ENCODE results near the gene ZFYVE28.
A peak's percentile ranks its signal among the peaks of the same experiment; 100 is the strongest.
"Not testable (repeated sequence)": the region's sequence is repeated elsewhere in the genome, so short reads cannot be mapped to it uniquely, and the experiment has no call there.

ZFYVE28 gene

DNA sequence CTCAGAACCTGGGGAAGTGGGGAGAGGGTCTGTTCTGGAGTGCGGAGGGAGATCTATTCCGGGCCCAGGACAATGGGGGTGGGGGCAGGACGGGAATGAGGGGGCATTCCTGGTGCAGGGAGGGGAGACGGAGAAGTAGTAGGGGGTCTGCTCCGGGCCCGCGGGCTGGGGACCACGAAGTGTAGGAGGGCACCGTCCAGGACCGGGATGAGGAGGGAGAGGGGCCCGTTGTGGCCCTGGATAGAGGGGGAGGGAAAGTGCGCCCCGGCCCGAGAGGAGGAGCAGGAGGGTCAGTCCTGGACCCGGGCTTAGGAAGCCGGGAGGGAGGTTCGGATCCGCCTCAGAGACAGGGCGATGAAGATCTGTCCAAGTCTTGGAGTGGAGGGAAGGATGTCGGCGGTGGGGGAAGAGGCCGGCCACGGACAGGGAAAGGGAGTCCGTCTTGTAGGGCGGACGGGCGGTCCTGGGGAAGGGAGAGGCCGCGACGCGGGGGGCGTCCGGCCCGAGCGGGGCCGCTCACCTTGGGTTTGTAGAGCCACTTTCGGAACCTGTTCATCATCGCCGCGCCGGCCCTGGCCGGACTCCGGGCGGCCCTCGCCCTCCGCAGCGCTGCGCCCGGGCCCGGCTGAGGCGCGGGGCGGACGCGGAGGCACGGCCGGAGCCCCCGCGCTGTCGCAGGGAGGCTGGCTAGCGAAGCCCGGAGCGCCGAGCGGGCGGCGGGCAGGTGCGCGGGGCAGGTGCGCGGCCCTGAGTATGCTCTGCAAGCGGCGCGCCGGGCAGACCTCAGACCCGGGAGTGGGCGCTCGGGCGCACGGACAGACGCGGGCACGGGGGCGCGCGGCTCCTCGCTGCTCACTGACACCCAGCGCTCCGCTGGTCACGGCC, at the start of gene ZFYVE28:
ZFYVE28 (minus strand) TSS at position 881 of the 885 bp plus-strand sequence; CDS start at position 559, 322 bp downstream.
- TF ChIP-seq Cebpa-rat (IDR thresholded peaks at IDR 0.05) = no peak
- Histone ChIP-seq H3K9me3 (no peaks in the 10 kb centered on the region), H3K27ac (no peak within 1 kb of the TSS), H3K27me3 (peaks cover 83% of the 10 kb centered on the region), H3K4me1 (peaks cover 64% of the 10 kb centered on the region), H3K9ac (no peak within 1 kb of the TSS), H3K4me3 (peak within 1 kb of the TSS; percentile 70), H4K20me1 (peaks cover 54% of the 10 kb centered on the region), H3K4me2 (peak within 1 kb of the TSS; percentile 92), H3K36me3 (no peaks in the 10 kb centered on the region)

DNA sequence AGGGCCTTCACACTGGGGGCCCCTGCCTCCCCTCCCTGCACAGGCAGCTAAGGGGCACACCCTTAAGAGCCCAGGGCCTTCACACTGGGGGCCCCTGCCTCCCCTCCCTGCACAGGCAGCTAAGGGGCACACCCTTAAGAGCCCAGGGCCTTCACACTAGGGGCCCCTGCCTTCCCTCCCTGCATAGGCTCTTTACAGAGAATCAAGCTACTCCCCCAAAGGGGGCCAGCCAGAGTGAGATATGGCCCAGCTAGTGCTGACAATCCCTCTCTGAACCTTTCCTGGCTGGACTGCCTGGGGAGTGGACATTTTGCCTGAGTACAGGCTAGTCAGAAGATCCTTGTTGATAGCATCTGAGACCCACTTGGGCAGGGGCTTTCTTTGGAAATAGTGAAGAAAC, 47.1 kb upstream of the ZFYVE28 start:
- not testable (repeated sequence) for H3K27ac ChIP-seq, H3K36me3 ChIP-seq, H3K9ac ChIP-seq, H3K4me2 ChIP-seq, H3K9me3 ChIP-seq, H3K4me3 ChIP-seq
- Histone ChIP-seq H3K27me3 (peaks cover 21% of the 10 kb centered on the region), H4K20me1 (peaks cover 25% of the 10 kb centered on the region), H3K4me1 (peaks cover 33% of the 10 kb centered on the region)

DNA sequence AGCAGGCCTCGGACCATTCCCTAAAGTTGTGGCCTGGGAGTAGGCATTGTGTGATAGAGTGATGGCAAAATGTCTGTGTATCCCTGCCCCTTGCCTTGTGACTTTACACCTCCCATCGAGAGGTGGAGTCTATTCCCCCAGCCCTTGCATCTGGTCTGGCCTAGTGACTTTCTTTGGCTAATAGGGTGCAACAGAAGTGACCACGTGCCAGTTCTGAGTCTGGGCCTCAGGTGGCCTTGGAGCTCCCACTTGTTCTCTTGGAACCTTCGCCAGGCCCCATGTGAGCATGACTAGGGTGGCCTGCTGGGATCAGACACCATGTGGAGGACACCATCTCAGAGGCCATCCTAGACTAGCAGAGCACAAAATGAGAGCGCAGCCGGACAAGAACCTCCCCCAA, 46.6 kb upstream of the ZFYVE28 start:
- Histone ChIP-seq H3K9me3 (no peaks in the 10 kb centered on the region), H3K36me3 (no peaks in the 10 kb centered on the region), H3K9ac (no peak overlapping the region), H3K4me1 (peaks cover 28% of the 10 kb centered on the region), H4K20me1 (peaks cover 20% of the 10 kb centered on the region), H3K27me3 (peaks cover 21% of the 10 kb centered on the region), H3K27ac (no peak overlapping the region), H3K4me2 (no peak overlapping the region), H3K4me3 (no peak overlapping the region)
- TF ChIP-seq Cebpa-rat (IDR thresholded peaks at IDR 0.05) = no peak

DNA sequence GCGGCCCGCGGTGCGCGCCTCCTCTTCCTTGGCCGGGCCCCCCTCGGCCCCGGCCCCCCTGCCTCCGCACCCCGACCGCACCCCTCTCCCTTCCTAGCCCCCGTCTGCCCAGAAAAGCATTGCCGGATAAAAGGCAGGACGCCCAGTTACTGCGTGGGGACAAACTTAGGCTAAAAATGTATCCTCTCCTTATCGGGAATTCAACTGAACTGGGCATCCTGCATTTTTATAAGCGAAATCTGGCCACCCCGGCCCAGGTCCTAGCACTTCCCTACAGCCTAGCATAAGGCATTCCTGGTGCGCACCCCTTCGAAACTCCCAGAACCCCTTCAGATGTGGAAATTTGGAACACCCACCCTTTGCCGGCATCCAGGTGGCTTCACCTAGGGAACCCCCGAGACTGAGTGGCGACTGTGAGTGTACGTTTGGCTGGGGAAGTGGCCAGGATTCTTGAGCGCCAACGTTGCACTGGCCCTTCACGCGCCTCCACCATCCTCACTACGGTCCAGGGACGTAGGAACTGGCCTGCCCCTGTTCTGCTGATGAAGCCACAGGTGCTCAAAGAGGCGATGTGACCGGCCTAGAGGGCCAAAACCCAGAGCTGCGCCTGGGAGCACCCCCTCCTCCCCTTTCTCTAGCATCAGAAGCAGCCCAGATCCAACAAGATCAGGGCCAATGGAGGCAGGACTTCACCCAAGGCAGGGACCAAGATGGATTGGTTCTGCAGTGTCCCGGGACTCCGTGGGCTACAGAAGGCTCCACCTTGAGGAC, 44.7 kb upstream of the ZFYVE28 start:
- no peaks in the 10 kb centered on the region for H3K36me3 ChIP-seq
- H4K20me1 ChIP-seq = peaks cover 9% of the 10 kb centered on the region
- TF ChIP-seq Cebpa-rat (IDR thresholded peaks at IDR 0.05) = no peak
- no peak overlapping the region for H3K27ac ChIP-seq
- H3K27me3 ChIP-seq = peaks cover 21% of the 10 kb centered on the region
- H3K9me3 ChIP-seq = no peaks in the 10 kb centered on the region
- H3K4me1 ChIP-seq = peaks cover 26% of the 10 kb centered on the region
- peak overlapping the region; percentile 66 for H3K4me3 ChIP-seq
- H3K4me2 ChIP-seq = peak overlapping the region; percentile 95
- H3K9ac ChIP-seq = 0 out of 2 replicates have a peak overlapping the region, but pooled peaks have one; percentile 55

DNA sequence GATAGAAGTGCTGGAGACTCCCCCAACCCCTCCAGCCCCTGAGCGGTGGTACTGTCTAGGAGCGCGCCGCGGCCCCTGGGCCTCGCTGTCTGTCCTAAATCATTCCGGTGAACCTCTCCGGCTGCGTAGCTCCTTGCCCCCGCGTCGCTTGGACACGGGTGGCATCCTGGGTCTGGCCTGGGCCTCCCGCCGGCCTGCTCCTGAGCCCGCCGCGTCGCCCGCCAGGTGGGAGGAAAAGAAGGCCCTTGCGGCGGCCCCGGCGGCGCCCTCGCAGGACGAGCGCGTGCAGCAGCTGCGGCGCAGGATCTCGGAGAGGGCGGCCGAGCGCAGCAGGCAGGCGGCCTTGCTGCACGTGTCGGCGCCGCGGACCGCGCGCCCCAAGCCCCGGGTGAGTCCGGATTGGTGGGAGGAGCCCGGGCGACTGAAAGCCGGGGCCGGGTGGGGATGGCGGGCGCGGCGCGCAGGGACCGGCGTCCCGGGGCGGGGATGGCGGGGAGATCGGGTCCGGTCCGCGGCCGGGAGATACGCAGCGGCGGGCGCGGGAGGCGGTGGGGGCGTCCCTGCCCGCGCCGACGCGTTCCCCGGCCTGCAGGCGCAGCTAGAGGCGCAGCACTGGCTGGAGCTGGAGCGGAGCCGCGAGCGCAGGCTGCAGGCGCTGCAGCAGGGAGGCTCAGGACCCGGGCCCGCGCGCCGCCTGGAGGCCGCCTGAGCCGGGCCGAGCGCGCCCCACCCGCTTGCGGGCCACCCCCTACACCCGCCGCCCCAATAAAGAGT, 44.0 kb upstream of the ZFYVE28 start:
- Histone ChIP-seq H3K4me2 (peak overlapping the region; percentile 95), H3K4me3 (peak overlapping the region; percentile 66), H3K9ac (peak overlapping the region; percentile 55), H3K27ac (peak overlapping the region; percentile 30; the same call in 1 of the 2 replicates), H3K4me1 (peaks cover 18% of the 10 kb centered on the region), H3K9me3 (no peaks in the 10 kb centered on the region), H3K27me3 (peaks cover 21% of the 10 kb centered on the region), H4K20me1 (peaks cover 9% of the 10 kb centered on the region), H3K36me3 (no peaks in the 10 kb centered on the region)
- TF ChIP-seq Cebpa-rat (IDR thresholded peaks at IDR 0.05) = no peak

DNA sequence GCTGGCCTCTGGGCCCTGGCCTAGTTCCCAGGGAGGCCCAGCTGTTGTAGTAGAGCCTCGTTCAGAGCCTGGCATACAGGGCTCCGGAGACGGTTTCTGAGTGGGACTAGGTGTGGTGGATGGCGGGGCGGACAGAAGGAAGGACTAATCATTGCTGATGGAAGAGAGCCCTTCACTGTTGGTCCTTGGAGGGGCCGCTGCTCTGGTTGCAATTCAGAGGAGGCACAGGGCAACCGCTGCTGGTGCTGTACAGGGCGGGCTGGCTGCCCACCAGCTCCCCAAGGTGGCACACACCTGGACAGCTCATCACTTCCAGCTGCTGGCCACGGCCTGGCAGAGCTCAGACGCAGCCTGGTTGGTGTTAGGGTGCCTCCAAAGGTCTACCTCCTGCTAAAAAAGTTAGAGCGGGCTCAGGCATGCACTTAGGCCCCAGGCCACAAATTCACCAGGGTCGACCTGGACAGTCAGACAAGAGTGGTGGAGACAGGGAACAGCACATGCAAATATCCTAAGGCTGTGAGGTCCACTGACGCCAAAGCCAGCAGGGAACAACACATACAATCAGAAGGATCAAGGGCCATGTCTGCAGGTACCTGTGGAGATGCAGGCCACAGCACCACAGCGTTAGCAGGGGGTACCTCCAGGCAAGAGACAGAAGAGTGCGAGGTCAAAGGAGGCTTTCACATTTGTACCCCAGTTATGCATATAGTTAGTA, 43.0 kb upstream of the ZFYVE28 start:
- no peaks in the 10 kb centered on the region for H3K36me3 ChIP-seq
- peaks cover 9% of the 10 kb centered on the region for H4K20me1 ChIP-seq
- peak overlapping the region; percentile 95 for H3K4me2 ChIP-seq
- no peak for TF ChIP-seq Cebpa-rat (IDR thresholded peaks at IDR 0.05)
- H3K9me3 ChIP-seq = no peaks in the 10 kb centered on the region
- H3K27ac ChIP-seq = no peak overlapping the region
- peaks cover 12% of the 10 kb centered on the region for H3K4me1 ChIP-seq
- H3K27me3 ChIP-seq = peaks cover 21% of the 10 kb centered on the region
- no peak overlapping the region for H3K4me3 ChIP-seq
- H3K9ac ChIP-seq = no peak overlapping the region

DNA sequence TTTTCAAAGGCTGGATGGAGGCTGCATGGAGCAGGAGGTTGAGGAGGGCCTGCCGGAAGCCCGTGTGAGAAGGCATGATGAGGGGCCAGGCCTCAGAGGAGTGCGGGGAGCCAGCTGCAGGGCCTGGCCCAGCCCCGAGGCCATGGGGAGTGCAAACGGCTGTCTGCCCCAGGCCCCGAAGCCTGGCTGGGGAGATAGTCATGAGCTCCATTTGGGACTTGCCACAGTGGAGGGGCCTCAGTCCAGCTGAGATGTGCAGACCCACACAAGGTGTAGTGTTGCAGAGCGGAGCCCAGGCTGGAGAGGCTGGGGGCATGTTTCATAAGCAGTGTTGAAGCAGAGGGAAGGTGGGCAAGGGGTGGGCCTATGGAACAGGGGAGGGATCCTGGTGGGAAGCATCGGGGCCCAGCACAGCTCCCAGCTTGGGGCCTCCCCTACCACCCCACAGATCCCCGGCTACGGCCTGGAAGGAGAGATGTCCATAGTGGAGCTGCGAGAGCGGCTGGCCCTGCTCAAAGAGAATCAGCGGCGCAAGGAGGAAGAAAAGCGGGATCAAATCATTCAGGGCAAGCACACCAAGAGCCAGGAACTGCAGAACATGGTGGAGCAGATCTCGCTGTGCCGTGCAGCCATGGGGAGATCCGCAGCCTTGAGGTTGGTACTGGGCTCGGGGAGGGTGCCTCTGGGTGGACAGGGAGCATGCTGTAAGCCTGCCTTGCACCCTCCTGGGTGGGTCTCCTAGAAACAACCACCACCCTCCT, 41.3 kb upstream of the ZFYVE28 start:
- no peak for TF ChIP-seq Cebpa-rat (IDR thresholded peaks at IDR 0.05)
- Histone ChIP-seq H4K20me1 (peaks cover 9% of the 10 kb centered on the region), H3K4me3 (no peak overlapping the region), H3K36me3 (no peaks in the 10 kb centered on the region), H3K27me3 (peaks cover 21% of the 10 kb centered on the region), H3K9ac (no peak overlapping the region), H3K4me1 (peaks cover 12% of the 10 kb centered on the region), H3K4me2 (no peak overlapping the region), H3K9me3 (no peaks in the 10 kb centered on the region), H3K27ac (no peak overlapping the region)

DNA sequence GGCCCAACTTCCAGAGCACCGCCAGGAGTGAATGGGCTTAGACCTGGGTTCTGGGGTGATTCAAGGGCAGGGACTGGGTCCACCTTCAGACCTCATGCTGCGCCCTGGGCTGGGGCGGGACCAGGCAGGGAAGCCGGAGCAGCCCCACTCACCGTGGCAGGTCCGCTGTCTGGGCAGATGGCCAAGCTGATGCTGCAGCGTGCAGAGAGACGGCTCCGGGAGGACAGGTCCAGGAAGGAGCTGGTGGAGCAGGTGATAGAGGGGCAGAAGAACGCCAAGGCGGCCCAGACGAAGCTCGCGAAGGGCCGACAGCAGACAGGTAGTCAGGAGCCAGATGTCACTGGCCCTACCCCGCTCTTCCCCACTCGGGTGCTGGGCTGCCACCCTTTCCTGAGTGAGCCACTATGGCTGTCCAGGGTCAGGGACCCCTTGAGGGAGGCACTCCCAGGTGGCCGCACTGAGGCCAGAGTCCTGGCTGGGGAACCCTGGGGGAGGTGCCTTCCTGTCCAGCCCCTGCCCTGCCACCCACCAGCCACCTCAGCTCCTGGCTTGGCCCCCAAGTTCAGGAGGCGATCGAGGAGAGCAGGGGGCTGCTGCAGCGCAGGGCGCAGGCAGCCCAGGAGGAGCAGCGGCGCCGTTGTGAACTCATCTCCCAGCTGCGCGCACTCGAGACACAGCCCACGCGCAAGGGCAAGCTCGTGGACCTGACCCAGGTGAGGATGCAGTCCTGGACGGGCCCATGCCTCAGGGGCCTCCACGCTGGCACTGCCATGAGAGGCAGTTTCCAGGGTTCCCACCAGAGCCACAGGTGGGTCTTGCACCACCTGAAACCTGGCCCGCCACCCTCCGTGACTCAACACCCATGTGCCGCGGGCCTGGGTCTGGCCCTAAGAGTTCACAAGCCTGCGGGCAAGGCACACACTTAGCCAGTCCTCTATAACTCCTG, 40.4 kb upstream of the ZFYVE28 start:
- Histone ChIP-seq H3K27ac (no peak overlapping the region), H4K20me1 (peaks cover 9% of the 10 kb centered on the region), H3K4me1 (peaks cover 16% of the 10 kb centered on the region), H3K27me3 (peaks cover 20% of the 10 kb centered on the region), H3K9ac (no peak overlapping the region), H3K9me3 (no peaks in the 10 kb centered on the region), H3K36me3 (no peaks in the 10 kb centered on the region), H3K4me2 (no peak overlapping the region), H3K4me3 (no peak overlapping the region)
- no peak for TF ChIP-seq Cebpa-rat (IDR thresholded peaks at IDR 0.05)

Data from BLaER1 (cell line).